SK-N-MC (cell line): Measurements from ENCODE around the gene INPP5A.

ENCODE experiments used
- DNase-seq: peaks from one replicate; pipeline ENCODE4 v3.0.0-alpha.2; 2011; ENCODE audit warnings: low read depth, low spot score
- H3K27ac ChIP-seq: fragments of 200-600 bp; sonication (generic); 2 replicates; pipeline ENCODE4 v1.5.1; 2016; ENCODE audit warnings: mixed run types
- H3K36me3 ChIP-seq: fragments of 200-600 bp; sonication (generic); 2 replicates; pipeline ENCODE4 v1.6.1; 2017; ENCODE audit warnings: antibody characterized with exemption, low read length, mixed read lengths; ENCODE audit not compliant: insufficient read depth
- H3K4me3 ChIP-seq: fragments of 200-600 bp; sonication (generic); 2 replicates; pipeline ENCODE4 v1.5.1; 2016
- H3K9ac ChIP-seq: fragments of 200-600 bp; sonication (generic); 2 replicates; pipeline ENCODE4 v1.8.0; 2017; ENCODE audit warnings: mixed run types, mixed read lengths; ENCODE audit not compliant: insufficient read length
- H3K9me3 ChIP-seq: fragments of 200-600 bp; sonication (generic); 2 replicates; pipeline ENCODE4 v1.6.1; 2017; ENCODE audit warnings: low read depth, mild to moderate bottlenecking, antibody characterized with exemption, low read length, moderate library complexity, mixed read lengths
- EZH2 ChIP-seq: fragments of 200-600 bp; sonication (generic); IDR thresholded peaks from one replicate; pipeline ENCODE4 v1.6.1; 2017; ENCODE audit warnings: antibody characterized with exemption
- FOXP2 ChIP-seq: optimal IDR thresholded peaks from 2 replicates; pipeline ENCODE3; 2011; ENCODE audit warnings: mild to moderate bottlenecking, moderate library complexity; ENCODE audit not compliant: insufficient read depth; ENCODE audit errors: extremely low read length, control extremely low read depth
- POLR2AphosphoS5 ChIP-seq: IDR thresholded peaks from 2 replicates; pipeline ENCODE4 v1.6.1; 2012; ENCODE audit warnings: mild to moderate bottlenecking, low read depth, low read length, borderline replicate concordance

Gene INPP5A

GRCh38 chr10:132748135-132748534 lies 210.5 kb downstream of the INPP5A start:
- Histone ChIP-seq H3K36me3 (no peaks in the 10 kb centered on the region), H3K27ac (no peak overlapping the region)
- DNase-seq: no peak

GRCh38 chr10:132748545-132749370 lies 211.2 kb downstream of the INPP5A start:
- H3K9me3 ChIP-seq: no peaks in the 10 kb centered on the region
- H3K27ac ChIP-seq: no peak overlapping the region
- no peak overlapping the region for H3K9ac ChIP-seq
- no peak overlapping the region for H3K4me3 ChIP-seq
- H3K36me3 ChIP-seq: no peaks in the 10 kb centered on the region
- DNase-seq: no peak
- TF ChIP-seq POLR2AphosphoS5: no peak
- TF ChIP-seq FOXP2: no peak
- TF ChIP-seq EZH2: no peak

More at GRCh38 chr10:132748135-132748534, 210.5 kb downstream of the INPP5A start:
- H3K9me3 ChIP-seq: no peaks in the 10 kb centered on the region
- H3K9ac ChIP-seq: no peak overlapping the region
- TF ChIP-seq POLR2AphosphoS5 (no peak), EZH2 (no peak), FOXP2 (no peak)
- no peak overlapping the region for H3K4me3 ChIP-seq

GRCh38 chr10:132749371-132749795 lies 211.8 kb downstream of the INPP5A start:
- no peaks in the 10 kb centered on the region for H3K9me3 ChIP-seq
- TF ChIP-seq FOXP2 (no peak), POLR2AphosphoS5 (no peak), EZH2 (no peak)
- no peak overlapping the region for H3K9ac ChIP-seq
- no peaks in the 10 kb centered on the region for H3K36me3 ChIP-seq
- no peak overlapping the region for H3K4me3 ChIP-seq
- no peak overlapping the region for H3K27ac ChIP-seq
- no peak for DNase-seq

DNA sequence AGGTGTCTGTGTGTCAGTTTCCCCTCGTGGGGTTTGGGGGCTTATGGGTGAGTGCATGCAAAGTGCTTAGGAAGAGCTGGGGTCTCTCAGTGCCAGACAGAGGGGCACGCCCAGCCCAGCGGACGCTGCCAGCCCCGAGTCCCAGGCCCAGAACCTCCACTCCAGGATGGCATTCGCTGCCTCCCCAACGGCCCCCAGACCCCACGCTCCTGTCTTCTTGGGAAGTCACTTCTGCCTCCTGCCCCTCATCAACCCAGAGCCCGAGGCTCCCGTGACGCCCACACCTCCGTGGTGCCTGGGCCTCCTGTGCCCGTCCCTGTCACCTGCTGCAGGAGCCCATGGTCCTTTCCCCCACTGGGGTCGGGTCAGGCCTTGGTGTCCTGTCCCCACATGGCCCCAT lies 213.3 kb downstream of the INPP5A start:
- Histone ChIP-seq H3K9ac (no peak overlapping the region), H3K9me3 (no peaks in the 10 kb centered on the region), H3K27ac (no peak overlapping the region), H3K36me3 (no peaks in the 10 kb centered on the region), H3K4me3 (no peak overlapping the region)
- TF ChIP-seq FOXP2 (no peak), POLR2AphosphoS5 (no peak), EZH2 (no peak)
- DNase-seq: no peak

GRCh38 chr10:132752378-132752777 lies 214.8 kb downstream of the INPP5A start:
- no peak for DNase-seq

DNA sequence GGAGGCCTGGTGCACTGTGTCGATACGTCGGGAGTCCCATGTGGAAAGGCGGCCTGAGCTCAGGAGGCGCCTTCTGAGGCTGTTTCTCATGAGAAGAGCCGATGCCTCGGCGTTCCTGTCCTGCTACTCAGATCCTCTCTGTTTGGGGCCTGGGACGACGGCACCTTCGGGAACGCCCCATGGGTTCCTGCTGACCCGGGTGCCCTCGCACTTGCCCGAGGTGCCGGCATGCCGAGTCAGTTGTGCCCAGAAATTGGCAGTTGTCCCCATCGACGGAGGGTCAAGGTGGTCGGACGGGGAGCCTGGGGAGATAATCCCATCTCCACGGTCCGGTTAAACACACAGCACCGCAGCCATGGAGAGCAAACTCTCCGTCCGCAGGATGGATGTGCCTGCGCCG lies 215.4 kb downstream of the INPP5A start:
- no peak for DNase-seq
- Histone ChIP-seq H3K4me3 (no peak overlapping the region), H3K27ac (no peak overlapping the region), H3K9me3 (no peaks in the 10 kb centered on the region), H3K9ac (no peak overlapping the region), H3K36me3 (no peaks in the 10 kb centered on the region)
- TF ChIP-seq EZH2: no peak
- TF ChIP-seq FOXP2: no peak
- no peak for TF ChIP-seq POLR2AphosphoS5

More at GRCh38 chr10:132752378-132752777, 214.8 kb downstream of the INPP5A start:
- H3K27ac ChIP-seq: no peak overlapping the region
- no peaks in the 10 kb centered on the region for H3K9me3 ChIP-seq
- TF ChIP-seq FOXP2 (no peak), POLR2AphosphoS5 (no peak), EZH2 (no peak)
- H3K4me3 ChIP-seq: no peak overlapping the region
- no peaks in the 10 kb centered on the region for H3K36me3 ChIP-seq
- no peak overlapping the region for H3K9ac ChIP-seq

DNA sequence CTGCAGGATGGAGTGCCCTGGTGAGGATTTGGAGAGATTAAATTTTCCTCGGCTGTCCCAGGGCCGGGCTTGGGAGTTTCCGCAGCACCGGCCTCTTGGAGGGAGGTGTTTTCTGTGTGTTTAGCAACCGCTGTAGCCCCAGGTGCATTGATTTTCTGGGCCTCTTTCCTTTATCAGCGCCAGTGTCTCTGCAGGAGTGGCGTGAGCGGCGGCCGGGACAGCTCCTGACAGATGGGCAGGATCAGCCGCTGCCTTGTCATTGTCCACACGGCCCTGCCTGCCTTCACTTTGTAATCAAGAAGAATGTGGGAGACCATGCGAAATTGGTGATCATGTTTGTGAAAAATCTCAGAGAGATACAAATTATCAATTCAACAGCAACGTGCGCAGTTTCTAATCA lies 216.0 kb downstream of the INPP5A start:
- TF ChIP-seq POLR2AphosphoS5 (no peak), EZH2 (no peak), FOXP2 (no peak)
- DNase-seq: no peak
- no peaks in the 10 kb centered on the region for H3K36me3 ChIP-seq
- no peak overlapping the region for H3K9ac ChIP-seq
- no peaks in the 10 kb centered on the region for H3K9me3 ChIP-seq
- no peak overlapping the region for H3K4me3 ChIP-seq
- H3K27ac ChIP-seq: no peak overlapping the region

DNA sequence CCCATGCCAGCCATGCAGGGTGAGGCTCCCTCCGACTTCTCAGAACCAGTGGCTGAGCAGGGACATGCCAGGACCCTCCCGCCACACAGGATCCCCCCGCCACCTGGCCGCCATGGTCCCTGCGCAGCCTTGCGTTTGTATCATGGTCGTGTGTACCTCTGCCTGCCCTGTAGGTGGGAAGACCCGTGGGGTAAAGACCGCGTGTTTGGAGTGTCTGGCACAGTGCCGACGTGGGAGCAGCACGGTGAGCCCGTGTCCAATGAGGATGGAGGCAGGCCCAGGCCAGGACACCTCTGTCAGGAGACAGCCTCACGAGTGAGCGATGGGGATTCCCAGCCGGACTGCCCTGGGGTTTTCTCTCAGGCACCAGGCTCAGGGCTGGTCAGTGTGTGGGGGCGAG lies 216.5 kb downstream of the INPP5A start:
- no peak for DNase-seq
- Histone ChIP-seq H3K27ac (no peak overlapping the region), H3K36me3 (no peaks in the 10 kb centered on the region), H3K4me3 (no peak overlapping the region), H3K9me3 (no peaks in the 10 kb centered on the region), H3K9ac (no peak overlapping the region)
- no peak for TF ChIP-seq EZH2

DNA sequence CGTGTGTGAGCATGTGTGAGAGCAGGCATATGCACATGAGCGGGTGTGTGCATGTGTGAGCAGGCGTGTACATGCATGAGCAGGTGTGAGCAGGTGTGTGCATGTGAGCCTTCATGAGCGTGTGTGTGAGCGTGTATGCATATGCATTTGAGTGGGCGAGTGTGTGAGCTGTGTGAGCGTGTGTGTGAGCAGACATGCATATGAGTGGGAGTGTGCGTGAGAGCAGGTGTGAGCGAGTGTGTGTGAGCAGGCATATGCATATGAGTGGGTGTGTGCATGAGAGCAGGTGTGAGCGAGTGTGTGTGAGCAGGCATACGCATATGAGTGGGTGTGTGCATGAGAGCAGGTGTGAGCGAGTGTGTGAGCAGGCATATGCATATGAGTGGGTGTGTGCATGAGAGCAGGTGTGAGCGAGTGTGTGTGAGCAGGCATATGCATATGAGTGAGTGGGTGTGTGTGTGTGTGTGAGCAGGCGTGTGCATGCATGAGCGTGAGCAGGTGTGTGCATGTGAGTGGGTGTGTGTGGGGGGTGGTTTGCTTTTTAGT lies 217.7 kb downstream of the INPP5A start:
- TF ChIP-seq EZH2: no peak
- TF ChIP-seq POLR2AphosphoS5: no peak
- TF ChIP-seq FOXP2: no peak
- H3K27ac ChIP-seq: no peak overlapping the region
- no peak overlapping the region for H3K4me3 ChIP-seq
- H3K9me3 ChIP-seq: no peaks in the 10 kb centered on the region
- no peak for DNase-seq
- H3K9ac ChIP-seq: no peak overlapping the region
- no peaks in the 10 kb centered on the region for H3K36me3 ChIP-seq
